Adipocyte (in vitro differentiated cells): ENCODE data around the gene TLK1.

Experiments
- DNase-seq: peaks from one replicate; pipeline ENCODE4 v3.0.0-alpha.2; 2015; ENCODE audit warnings: low read depth
- H3K27me3 ChIP-seq: replicated peaks from 2 replicates; pipeline ENCODE4 v1.7.0; 2013; ENCODE audit warnings: mild to moderate bottlenecking, low read length, moderate library complexity; ENCODE audit not compliant: control insufficient read depth, insufficient read depth
- H3K36me3 ChIP-seq: 2 replicates; pipeline ENCODE4 v1.7.0; 2013; ENCODE audit warnings: low read length, mild to moderate bottlenecking, moderate library complexity; ENCODE audit not compliant: control insufficient read depth, insufficient read depth, severe bottlenecking
- H3K4me1 ChIP-seq: 2 replicates; pipeline ENCODE4 v1.7.0; 2013; ENCODE audit warnings: mild to moderate bottlenecking, low read length, moderate library complexity; ENCODE audit not compliant: control insufficient read depth, insufficient read depth
- H3K4me3 ChIP-seq: 2 replicates; pipeline ENCODE4 v1.7.0; 2013; ENCODE audit warnings: mild to moderate bottlenecking, low read length, moderate library complexity
- H3K9ac ChIP-seq: 2 replicates; pipeline ENCODE4 v1.7.0; 2013; ENCODE audit warnings: mild to moderate bottlenecking, low read length, moderate library complexity
- H3K9me3 ChIP-seq: 2 replicates; pipeline ENCODE4 v1.7.0; 2013; ENCODE audit warnings: mild to moderate bottlenecking, low read length, moderate library complexity; ENCODE audit not compliant: control insufficient read depth

TLK1 gene

DNA sequence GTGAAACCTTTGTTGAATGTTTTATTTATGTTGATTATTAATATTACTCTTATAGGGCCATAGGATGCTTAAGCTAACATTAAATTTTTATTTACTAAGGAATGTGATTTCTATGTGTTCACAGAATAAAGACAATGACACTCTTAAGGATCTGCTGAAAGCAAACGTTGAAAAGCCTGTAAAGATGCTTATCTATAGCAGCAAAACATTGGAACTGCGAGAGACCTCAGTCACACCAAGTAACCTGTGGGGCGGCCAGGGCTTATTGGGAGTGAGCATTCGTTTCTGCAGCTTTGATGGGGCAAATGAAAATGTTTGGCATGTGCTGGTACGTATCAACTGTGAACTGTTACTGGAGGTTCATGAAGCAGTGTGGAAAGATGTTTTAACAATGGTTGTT is 211.3 kb downstream of the TLK1 start:
- peaks cover 52% of the 10 kb centered on the region for H3K36me3 ChIP-seq

DNA sequence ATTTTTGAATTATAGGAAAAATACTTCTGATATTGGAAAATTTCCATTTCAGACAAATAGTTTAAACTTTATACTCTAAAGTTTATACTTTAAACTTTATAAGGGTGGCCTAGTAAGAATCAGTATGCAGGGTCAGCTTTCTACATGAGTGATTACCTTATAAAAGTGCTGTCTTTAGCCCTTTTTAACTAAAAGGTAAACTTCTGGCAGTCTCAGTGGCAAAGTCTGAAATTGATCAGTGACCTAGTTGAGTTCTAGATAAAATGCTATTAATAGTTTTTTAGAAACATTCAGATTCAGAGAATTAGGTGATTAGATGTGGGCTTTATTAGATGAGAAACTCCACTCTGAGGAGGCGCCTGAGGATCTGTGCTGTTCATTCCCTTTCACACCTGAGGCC is 216.1 kb downstream of the TLK1 start:
- H3K9ac ChIP-seq = no peak overlapping the region
- no peak overlapping the region for H3K4me3 ChIP-seq
- peaks cover 4% of the 10 kb centered on the region for H3K36me3 ChIP-seq
- H3K9me3 ChIP-seq = no peaks in the 10 kb centered on the region
- H3K4me1 ChIP-seq = peaks cover 8% of the 10 kb centered on the region
- no peak for DNase-seq
- H3K27me3 ChIP-seq = no peaks in the 10 kb centered on the region

More for the DNA sequence above, 211.3 kb downstream of the TLK1 start:
- H3K27me3 ChIP-seq = no peaks in the 10 kb centered on the region
- no peaks in the 10 kb centered on the region for H3K4me1 ChIP-seq
- H3K4me3 ChIP-seq = no peak overlapping the region
- no peaks in the 10 kb centered on the region for H3K9me3 ChIP-seq
- DNase-seq = no peak
- H3K9ac ChIP-seq = no peak overlapping the region

DNA sequence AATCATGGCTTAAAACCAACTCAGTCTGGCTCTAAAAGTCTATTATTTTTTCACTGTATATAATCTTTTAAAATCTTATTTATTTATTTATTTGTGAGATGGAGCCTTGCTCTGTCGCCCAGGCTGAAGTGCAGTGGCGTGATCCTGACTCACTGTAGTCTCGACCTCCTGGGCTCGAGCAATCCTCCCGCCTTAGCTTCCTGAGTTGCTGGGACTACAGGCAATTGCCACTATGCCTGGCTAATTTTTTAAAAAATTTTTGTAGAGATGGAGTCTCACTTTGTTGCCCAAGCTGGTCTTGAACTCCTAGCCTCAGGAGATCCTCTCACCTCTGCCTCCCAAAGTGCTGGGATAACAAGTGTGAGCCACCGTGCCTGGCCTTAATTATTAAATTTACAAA is 217.1 kb downstream of the TLK1 start:
- no peak for DNase-seq
- no peaks in the 10 kb centered on the region for H3K9me3 ChIP-seq

DNA sequence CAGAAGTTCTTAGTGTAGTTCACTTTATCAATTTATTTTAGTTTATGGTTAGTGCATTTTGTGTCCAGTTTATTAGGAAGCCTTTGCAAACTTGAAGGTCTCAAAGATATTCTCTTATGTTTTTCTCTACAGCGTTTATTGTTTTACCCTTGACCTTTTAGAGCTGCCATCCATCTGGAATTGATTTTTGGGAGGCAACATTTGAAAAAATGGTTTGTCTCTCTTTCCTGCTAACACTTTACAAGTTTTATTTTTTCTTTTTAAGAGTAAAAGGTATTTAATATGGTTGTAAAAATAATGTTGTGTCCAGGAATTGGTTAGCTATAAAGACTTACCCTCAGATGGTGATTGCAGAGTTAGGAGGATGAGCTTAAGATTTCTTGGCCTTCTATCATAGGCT is 217.7 kb downstream of the TLK1 start:
- DNase-seq = peak; percentile 17
- no peak overlapping the region for H3K4me3 ChIP-seq
- H3K4me1 ChIP-seq = peaks cover 8% of the 10 kb centered on the region
- H3K36me3 ChIP-seq = no peaks in the 10 kb centered on the region
- H3K9me3 ChIP-seq = no peaks in the 10 kb centered on the region
- no peaks in the 10 kb centered on the region for H3K27me3 ChIP-seq
- H3K9ac ChIP-seq = no peak overlapping the region

More for the DNA sequence above, 217.1 kb downstream of the TLK1 start:
- no peaks in the 10 kb centered on the region for H3K36me3 ChIP-seq
- peaks cover 8% of the 10 kb centered on the region for H3K4me1 ChIP-seq
- no peak overlapping the region for H3K4me3 ChIP-seq
- no peak overlapping the region for H3K9ac ChIP-seq
- H3K27me3 ChIP-seq = no peaks in the 10 kb centered on the region

DNA sequence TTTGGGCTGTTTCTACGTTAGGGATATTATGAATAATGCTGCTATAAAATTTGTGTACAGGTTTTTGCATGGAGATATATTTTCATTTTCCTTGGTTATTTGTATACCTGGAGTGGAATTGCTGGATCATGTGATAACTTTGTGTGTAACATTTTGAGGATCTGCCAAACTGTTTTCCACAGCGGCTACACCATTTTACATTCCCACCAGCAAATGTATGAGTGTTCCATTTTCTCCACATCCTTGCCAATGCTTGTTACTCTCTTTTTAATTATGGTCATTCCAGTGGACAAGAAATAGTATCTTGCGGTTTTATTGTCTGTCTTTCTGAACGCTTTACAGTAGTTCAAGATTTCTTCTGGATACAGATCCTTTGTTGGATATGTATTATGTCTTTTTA is 218.1 kb downstream of the TLK1 start:
- Histone ChIP-seq H3K27me3 (no peaks in the 10 kb centered on the region), H3K36me3 (peaks cover 3% of the 10 kb centered on the region), H3K9ac (no peak overlapping the region), H3K4me1 (peaks cover 8% of the 10 kb centered on the region), H3K4me3 (no peak overlapping the region), H3K9me3 (no peaks in the 10 kb centered on the region)
- no peak for DNase-seq
